NCI-H748 (cell line): ENCODE results near the gene DEPP1.

ENCODE experiments used
- DNase-seq: peaks from one replicate; lab custom pipeline; 2025; ENCODE audit not compliant: unreplicated experiment; lab: John Stamatoyannopoulos, UW

Gene DEPP1

DNA sequence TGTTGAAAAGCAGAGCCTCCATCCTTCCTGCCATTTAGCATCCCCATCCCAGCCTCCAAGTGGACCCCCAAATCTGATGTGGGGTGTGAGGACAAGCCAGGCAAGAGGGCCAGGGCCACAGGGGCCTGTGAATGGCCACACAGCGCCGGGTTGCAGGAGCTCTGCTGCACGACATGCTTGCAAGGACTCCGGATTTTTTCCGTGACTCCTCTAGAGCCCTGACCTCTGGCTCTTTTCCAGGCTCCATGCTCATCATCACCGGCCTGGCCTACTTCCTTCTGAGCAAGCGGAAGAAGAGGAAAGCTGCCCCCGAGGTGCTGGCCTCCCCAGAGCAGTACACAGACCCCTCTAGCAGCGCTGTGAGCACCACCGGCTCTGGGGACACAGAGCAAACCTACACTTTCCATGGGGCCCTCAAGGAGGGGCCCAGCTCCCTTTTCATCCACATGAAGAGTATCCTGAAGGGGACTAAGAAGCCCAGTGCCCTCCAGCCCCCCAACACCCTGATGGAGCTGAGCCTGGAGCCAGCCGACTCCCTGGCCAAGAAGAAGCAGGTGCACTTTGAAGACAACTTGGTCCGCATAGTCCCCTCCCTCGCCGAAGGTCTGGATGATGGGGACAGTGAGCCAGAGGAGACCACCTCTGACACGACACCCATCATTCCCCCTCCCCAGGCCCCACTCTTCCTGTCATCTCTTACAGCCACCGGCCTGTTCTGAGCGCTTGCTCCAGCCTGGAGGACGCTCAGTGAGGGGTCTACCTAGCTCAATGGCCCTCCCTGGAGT, 44.0 kb downstream of the DEPP1 start:
- DNase-seq, result no peak

DNA sequence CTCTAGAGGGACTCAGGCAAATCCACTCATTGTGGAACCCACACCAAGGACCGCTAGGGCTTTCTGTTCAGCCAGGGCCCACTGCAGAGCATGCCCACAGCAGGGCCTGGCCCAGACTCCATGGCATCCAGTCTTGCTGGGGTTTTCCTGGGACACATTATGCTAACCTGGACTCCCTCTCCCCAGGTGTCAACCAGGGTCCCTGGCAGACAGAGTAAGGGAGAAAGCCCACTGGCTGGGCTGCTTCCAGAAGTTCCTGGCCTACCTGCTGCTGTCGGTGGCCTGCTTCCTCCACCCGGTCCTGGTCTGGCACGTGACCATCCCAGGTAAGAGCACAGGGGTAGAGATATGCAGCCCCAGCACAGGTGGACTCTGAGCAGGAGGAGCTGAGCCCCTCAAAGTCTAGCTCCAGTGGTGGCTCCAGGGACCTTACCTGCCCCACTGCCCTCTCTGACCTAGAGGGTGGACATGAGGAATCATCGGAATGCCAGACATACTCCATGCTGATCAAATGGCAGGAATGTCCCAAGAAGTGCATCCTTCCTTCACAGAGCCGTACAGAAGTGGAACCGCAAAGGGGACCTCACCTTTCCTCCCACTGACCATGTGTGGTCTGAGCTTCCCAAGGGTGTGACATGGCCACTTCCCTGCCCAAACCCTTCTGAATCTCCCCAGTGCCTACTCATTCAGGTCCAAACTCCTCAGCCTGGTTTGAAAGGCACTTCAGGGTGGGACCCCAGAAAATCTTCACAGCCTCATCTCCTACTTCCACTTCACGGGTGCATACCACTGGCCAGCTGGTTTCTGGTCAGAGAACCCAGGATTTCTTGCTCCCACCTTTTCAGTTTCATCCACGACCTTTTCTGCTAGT, 44.9 kb downstream of the DEPP1 start:
- DNase-seq, result no peak

DNA sequence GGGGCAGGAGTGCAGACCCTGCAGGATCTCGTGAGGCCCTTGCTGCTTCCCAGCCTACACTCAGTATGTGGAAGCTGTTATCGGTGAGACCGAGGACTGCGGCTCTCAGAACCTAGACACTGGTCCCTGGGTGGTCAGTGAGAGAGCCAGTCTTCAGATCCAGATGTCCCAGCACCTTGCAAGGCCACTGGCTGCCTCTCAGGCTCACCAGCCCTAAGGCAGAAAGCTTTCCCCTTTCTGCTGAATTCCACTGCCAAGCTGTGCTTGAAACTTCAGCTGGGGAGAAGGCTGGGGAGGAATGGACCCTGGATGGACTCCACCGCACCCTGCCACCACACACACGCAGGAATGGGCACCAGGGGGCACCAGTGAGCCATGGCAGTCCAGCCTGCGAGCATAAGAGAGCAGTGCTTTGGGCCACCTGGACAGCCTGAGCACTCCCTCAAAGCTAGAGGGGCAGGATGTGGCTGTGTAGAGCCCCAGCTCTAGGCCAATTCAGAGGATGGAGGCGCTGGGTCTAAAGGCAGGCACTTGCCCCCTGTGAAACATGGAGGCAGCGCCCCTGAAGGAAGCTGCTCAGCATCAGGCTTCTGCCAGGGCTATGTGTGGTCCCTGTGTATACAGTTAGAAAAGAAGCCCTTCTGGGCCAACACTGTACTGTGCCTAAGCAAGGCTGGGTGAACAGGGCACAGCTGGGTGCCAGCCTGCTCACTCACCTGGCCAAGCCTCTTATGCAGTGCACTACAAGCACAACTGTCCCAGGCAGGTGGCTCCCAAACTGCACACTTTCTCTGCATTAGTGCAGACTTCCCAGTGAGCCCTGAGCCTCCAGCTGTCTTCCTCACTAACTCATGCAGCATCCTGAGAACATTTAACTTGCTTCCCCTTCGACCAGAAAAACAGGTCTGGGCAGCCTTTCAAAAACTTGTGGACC, 45.8 kb downstream of the DEPP1 start:
- DNase-seq, result peak; percentile 71

DNA sequence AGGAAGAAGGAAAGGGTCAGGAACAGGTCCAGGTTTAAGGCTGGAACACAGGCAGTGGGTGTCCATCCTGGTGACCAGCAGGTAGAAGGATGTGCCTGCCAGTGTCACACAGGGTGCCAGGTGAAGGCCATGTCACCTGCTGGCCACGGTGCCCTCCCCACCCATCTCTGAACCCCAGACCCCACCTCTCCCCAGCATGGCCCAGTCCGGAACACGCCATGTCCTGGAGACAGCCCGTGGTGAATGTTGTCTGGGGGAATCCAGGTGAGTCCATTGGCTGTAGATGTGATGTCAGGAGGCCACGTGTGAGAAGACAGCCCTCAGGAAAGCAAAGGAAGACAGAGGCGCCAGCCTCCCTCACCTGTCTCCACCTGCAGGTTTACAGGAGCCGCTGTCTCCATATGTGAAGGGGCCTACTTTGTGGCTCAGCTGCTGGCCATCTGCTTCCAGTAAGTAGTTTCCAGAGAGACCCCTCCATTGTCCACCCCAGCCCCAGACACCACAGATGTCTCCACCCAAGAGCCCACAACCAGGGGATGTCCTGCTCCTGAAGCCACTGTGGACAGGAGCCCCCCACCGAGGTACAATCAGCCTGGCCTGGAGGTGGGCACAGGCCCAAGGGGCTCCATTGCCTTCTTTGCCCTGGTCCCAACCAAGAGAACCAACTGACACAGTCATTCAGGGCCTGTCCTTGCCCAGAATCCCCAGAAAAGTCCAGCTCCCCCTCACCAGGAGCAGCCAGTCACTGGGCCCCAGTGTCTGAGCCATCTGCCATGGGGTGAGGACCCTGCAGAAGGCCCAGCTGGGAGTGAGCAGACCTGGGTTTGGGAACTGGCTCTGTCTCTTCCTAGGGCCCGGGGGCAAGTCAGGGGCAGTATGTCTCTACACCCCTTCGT, 46.7 kb downstream of the DEPP1 start:
- no peak for DNase-seq

DNA sequence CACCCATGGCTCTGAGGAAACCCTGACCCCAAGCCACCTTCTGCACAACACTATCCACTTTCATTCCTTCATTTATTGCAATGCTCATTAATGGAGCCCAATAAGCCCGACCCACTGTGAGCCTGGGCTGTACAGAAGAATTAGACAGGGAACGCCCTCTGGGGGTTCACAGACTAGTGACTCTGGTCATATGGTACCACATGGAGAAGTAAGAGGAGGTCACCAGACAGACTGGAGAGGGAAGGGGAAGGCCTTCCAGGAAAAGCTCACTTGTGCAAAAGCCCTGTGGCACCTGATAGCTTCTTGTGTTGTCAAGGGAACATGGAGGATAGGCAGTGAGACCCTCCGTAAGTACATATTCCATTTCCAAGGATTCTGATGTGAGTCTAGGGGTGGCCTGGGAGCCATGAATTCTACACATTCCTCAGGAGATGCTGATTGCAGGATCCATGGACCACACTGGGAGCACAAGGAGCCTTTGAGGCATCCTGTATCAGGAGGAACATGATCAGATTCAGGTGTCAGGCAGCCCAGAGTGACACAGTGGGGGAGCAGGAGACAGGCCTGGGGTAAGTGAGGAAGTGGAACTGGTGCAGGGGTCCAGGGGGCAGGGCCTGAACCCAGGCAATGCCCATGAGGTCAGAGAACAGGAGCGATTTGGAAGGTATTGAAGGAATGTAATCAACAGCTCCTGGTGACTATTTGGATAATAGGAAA, 47.5 kb downstream of the DEPP1 start:
- DNase-seq, result no peak

DNA sequence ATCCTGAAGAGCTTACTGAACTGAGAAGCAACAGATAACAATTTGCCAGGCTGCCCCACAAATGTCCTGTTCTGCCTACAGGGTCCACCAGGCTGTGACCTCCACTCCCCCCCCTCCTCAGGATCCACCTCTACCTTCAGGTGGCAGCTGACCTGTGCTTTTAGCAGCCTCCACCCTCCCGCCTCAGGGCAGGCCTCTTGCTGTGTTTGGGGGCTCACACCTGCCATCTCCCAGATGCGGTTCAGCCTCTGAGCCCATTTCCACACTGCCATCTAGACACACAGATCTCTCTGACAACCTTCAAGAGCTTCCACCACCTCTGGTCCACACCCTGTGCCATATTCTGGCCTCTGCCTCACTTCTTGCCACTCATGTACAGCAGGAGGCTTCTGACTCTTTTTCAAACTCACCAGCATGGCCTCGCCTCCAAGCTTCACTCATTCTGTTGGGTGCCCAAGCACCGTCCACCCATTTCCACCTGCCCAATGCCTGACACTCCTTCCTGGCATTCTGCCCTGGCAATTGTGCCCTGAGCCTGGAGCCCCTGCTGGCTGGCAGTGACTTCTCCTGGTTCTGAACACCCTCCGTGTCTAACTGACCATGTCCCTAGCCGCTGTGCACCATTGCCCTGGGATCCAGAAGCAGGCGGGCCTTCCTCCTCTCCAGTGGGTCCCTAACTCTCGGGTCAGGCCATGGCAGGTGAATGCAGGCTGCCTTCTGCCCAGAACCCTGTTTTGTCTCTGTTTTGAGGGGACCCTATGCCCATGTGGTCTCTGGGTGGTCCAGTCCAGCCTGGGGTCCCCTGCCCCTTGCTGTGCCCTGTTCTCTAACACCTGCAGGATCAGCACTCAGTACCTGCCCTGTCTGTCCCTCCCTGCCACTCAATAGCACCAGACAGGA, 49.0 kb downstream of the DEPP1 start:
- DNase-seq, result no peak

DNA sequence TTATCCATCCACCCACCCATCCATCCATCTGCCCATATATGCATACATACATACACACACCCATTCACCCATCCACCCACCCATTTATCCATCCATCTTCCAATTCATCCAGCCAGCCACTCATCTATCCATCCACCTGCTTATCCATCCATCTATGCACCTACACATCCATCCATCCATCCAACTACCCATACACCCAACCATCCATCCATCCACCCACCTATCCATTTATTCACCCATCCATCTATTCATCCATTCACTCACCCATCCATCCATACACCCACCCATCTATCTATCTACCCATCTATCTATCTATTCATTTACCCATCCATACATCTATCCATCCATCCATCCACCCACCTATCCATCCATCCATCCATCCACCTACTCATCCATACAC, 50.1 kb downstream of the DEPP1 start:
- no peak for DNase-seq

DNA sequence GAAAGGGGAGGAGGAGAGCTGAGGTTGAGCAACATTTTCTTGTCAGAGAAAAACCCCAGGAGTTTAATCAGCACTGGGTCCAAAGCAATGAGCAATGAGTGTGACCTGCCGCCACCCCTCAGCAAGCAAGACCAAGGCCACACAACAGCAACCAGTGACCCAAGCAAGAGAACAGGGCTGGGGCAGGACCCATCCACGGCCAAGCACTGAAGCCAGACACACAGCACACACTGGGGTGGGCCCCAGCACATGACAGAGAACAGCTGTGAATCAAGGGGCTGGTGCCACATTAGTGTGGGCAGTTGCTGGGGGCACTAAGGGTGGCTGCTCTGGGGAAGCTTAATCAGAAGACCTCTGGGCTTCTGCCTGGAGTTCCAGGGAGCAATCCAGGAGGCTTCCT, 51.3 kb downstream of the DEPP1 start:
- no peak for DNase-seq

DNA sequence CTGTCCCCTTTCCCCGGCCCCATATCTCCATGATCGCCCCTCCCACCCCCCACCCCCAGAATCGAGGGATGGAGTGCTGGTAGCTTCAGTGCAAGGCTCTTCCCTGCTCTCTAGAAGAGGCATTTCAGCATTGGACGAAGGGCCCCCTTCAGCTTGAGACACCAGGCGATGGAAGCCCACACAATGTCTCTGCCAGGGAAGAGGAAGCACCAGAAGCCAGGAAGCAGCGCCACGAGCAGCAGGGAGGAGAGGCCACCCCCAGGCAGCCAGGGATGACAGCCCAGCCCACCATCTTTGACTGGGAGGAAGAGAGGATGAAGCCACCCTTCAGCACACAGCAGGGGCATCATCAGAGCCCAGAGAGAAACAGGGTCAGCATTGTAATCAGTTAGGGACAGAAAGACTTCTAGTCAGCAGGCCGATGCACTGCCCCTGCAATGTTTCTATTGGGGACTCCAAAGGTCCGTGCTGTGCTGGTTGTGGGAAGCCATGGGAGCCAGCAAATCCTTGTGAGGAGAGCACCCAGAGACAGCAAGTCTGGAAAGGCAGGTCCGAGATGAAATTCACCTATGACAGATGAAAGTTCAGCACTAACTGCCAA, 51.8 kb downstream of the DEPP1 start:
- DNase-seq, result no peak
